NCI-H2227 (cell line): ENCODE results near the gene GNPDA1.

Experiments used
- DNase-seq: peaks from one replicate; lab custom pipeline; 2025; ENCODE audit not compliant: unreplicated experiment; lab: John Stamatoyannopoulos, UW

Gene GNPDA1

DNA sequence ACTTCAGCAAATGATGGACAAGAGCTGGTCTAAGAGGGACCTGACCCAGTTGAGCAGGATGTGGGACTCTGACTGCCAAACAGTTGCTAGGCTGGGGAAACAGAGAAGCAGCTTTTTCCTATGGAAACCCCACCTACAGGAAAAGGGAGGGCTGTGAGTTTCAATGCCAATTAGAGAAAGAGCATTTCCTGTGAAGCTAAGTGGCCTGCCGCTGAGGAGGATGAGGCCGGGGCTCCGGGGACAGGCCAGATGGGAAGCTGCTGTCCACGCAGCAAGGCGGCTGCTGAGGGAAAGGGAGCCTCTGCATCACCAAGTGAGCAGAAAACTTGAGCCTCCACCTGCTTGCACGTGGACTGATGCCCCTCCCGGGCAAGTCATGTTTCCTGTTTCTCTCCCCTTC lies 54.7 kb downstream of the GNPDA1 start, which contains the start of gene PCDH12:
Gene PCDH12 (minus strand): TSS at position 90 of the 400 bp plus-strand sequence. CDS start 351 bp downstream, outside the sequence.
- peak; percentile 16 for DNase-seq

DNA sequence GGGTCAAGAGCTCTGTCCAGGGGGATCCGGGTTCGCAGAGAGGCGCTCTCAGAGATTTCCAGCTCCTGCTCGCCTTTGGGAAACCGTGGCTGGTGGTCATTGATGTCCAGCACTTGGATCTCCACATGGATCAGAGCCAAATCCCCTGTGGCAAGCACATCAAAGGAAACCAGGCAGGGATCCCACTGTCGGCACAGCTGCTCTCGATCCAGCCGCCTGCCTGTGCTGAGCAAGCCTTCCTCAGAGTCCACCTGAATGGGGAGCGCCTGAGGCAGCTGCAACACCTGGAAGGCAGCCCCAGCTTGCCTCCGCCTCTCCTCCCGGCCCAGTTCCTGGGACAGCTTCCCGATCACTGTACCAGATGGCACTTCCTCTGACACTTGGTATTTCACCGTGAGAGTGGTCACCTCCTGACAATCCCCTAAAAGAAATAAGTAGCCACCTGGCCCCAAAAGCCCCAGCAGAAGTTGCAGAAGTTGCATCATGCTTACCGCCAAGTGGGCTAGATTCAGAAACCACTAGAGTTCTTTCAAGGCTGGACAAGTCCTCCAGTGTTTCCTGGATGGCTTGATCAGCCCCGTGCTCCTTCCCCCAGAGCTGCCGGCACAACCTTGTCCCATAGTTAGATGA lies 55.3 kb downstream of the GNPDA1 start:
- DNase-seq: no peak

DNA sequence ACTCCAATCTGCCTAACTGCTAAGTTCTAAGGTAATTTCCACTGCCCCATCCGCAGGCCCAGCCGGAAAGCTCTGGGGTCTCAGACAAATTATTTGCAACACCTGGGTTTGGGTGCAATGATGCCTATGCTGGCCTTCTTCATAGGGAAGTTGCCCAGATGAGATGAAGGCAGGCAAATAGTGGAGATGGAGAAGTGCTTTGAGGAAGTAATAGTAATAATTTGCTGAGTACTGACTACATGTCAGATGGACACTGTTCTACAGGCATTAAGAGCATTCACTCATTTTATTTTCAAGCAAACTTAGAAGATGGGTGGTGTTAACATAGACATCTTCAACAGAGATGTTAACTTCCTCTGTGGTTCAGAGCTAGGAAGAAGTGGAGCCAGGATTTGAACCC lies 58.6 kb downstream of the GNPDA1 start:
- DNase-seq: no peak

DNA sequence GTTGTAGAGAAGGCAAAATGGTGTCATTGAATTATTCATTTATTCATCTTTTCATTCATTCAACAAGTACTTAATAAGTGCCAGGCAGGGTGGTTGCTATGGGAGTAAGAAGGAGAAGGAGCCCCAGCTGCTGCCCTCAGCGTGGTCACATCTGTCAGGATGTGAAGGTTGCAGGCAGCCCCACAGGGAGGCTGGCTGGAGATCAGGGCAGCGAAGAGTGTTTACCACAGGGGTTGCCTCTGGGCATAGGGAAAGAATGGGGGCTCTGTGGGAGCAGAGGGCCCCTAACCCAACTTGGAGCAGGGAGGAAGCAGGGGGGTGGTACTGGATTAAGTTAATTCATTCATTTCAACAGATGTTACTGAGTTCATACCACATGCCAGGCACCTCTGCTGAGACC lies 60.8 kb downstream of the GNPDA1 start:
- no peak for DNase-seq

DNA sequence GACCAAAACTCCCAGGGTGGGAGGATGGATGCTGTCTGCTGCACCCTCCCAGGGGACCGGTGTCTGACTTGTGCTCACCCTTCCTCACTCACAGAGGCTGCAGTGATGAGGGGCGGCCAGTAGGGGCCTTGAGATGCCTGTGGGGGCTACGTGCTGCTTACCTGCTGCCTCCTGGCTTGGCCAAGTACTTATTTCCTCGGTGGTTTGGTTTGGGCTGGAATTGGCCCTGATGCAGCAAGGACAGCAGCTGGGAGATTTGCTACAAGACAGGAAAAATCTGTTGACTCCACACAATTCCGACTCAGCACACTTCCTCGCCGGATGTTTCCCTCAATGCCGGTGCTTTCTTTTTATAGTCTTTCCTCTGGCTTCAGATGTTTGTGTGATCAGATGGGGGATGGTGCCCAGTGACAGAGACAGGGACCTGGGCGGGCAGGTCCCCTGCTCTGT lies 61.5 kb downstream of the GNPDA1 start:
- peak; percentile 17 for DNase-seq
